Stimulated activated memory B cell treated with anti-CD40 and anti-IgM and Interleukin-4, amounts not matched to agents 10 μg/mL and 1 μg/mL and 100 μg/mL, for 72 hours (primary cell): ENCODE results near the gene OAS3.
A peak's percentile ranks its signal among the peaks of the same experiment; 100 is the strongest.

Experiments used
- ATAC-seq: fragments of 150-1000 bp; cut with Tn5 transposase; 2 replicates; pipeline ENCODE4 v1.10.0; 2021
- H3K27ac Mint-ChIP-seq: one replicate; pipeline ENCODE4 v1.8.0; 2022; ENCODE audit warnings: mild to moderate bottlenecking, mixed read lengths
- H3K27me3 Mint-ChIP-seq: one replicate; pipeline ENCODE4 v1.8.0; 2022; ENCODE audit warnings: mixed read lengths
- H3K36me3 Mint-ChIP-seq: one replicate; pipeline ENCODE4 v1.8.0; 2022; ENCODE audit warnings: mixed read lengths
- H3K4me1 Mint-ChIP-seq: one replicate; pipeline ENCODE4 v1.8.0; 2022; ENCODE audit warnings: mixed read lengths
- H3K4me3 Mint-ChIP-seq: one replicate; pipeline ENCODE4 v1.8.0; 2022; ENCODE audit warnings: mild to moderate bottlenecking, moderate library complexity, mixed read lengths
- H3K9me3 Mint-ChIP-seq: one replicate; pipeline ENCODE4 v1.8.0; 2022; ENCODE audit warnings: mixed read lengths

The OAS3 gene

DNA sequence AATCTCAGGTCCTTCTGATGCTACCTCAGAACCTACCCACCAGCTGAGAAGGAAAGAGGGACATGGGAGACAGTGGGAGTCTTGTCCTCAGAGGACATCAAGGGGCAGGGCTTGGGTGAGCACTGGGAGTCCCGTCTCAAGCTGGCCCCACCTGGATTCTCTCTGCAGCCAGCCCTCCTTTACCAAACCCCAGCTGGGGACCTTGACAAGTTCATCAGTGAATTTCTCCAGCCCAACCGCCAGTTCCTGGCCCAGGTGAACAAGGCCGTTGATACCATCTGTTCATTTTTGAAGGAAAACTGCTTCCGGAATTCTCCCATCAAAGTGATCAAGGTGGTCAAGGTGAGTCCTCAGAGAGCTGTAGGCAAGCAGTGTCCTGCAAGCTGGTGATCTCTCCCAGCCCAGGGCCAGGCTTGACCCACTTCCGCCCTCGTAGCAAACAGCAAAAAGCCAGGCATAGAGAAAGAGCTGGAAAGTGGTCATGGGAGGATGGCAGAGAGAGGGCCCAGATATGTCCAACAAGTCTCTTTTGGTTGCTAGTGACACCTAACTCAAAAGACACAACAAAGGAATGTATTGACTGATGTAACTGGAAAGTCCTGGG lies 25.9 kb downstream of the OAS3 start:
- H3K9me3 Mint-ChIP-seq = peaks cover 4% of the 10 kb centered on the region
- no peak for ATAC-seq
- H3K27me3 Mint-ChIP-seq = no peaks in the 10 kb centered on the region
- no peak overlapping the region for H3K4me3 Mint-ChIP-seq
- no peak overlapping the region for H3K27ac Mint-ChIP-seq
- peaks cover 75% of the 10 kb centered on the region for H3K36me3 Mint-ChIP-seq
- H3K4me1 Mint-ChIP-seq = no peaks in the 10 kb centered on the region

GRCh38 chr12:112964915-112965314 lies 26.6 kb downstream of the OAS3 start:
- no peak overlapping the region for H3K27ac Mint-ChIP-seq
- H3K9me3 Mint-ChIP-seq = no peaks in the 10 kb centered on the region
- H3K4me1 Mint-ChIP-seq = no peaks in the 10 kb centered on the region
- H3K36me3 Mint-ChIP-seq = peaks cover 69% of the 10 kb centered on the region
- no peak for ATAC-seq
- H3K4me3 Mint-ChIP-seq = no peak overlapping the region
- H3K27me3 Mint-ChIP-seq = no peaks in the 10 kb centered on the region

GRCh38 chr12:112965643-112966042 lies 27.4 kb downstream of the OAS3 start:
- no peaks in the 10 kb centered on the region for H3K27me3 Mint-ChIP-seq
- H3K27ac Mint-ChIP-seq = no peak overlapping the region
- H3K4me1 Mint-ChIP-seq = no peaks in the 10 kb centered on the region
- H3K4me3 Mint-ChIP-seq = no peak overlapping the region
- no peak for ATAC-seq
- no peaks in the 10 kb centered on the region for H3K9me3 Mint-ChIP-seq
- peaks cover 67% of the 10 kb centered on the region for H3K36me3 Mint-ChIP-seq

- H3K36me3 Mint-ChIP-seq = peaks cover 51% of the 10 kb centered on the region
- no peaks in the 10 kb centered on the region for H3K27me3 Mint-ChIP-seq
- H3K4me1 Mint-ChIP-seq = no peaks in the 10 kb centered on the region
- ATAC-seq = no peak
- no peaks in the 10 kb centered on the region for H3K9me3 Mint-ChIP-seq
- no peak overlapping the region for H3K27ac Mint-ChIP-seq
- no peak overlapping the region for H3K4me3 Mint-ChIP-seq
These were observed 29.0 kb downstream of the OAS3 start for GRCh38 chr12:112967306-112967705.

DNA sequence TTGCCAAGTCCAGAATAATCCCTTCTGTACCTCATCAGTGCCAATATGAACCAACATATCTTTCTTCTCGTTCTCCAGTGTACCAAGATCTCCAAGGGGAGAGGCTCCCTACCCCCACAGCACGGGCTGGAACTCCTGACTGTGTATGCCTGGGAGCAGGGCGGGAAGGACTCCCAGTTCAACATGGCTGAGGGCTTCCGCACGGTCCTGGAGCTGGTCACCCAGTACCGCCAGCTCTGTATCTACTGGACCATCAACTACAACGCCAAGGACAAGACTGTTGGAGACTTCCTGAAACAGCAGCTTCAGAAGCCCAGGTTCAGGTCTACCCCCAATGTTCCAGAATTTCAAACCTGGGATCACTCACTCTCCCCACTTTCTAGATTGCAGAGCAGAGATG lies 29.6 kb downstream of the OAS3 start:
- no peak for ATAC-seq
- H3K36me3 Mint-ChIP-seq = peaks cover 45% of the 10 kb centered on the region
- no peaks in the 10 kb centered on the region for H3K9me3 Mint-ChIP-seq
- H3K4me1 Mint-ChIP-seq = no peaks in the 10 kb centered on the region
- no peak overlapping the region for H3K27ac Mint-ChIP-seq
- H3K27me3 Mint-ChIP-seq = no peaks in the 10 kb centered on the region
- no peak overlapping the region for H3K4me3 Mint-ChIP-seq

- peaks cover 10% of the 10 kb centered on the region for H3K4me1 Mint-ChIP-seq
- no peaks in the 10 kb centered on the region for H3K9me3 Mint-ChIP-seq
- peaks cover 29% of the 10 kb centered on the region for H3K36me3 Mint-ChIP-seq
- H3K4me3 Mint-ChIP-seq = no peak overlapping the region
- no peak for ATAC-seq
- no peaks in the 10 kb centered on the region for H3K27me3 Mint-ChIP-seq
- no peak overlapping the region for H3K27ac Mint-ChIP-seq
These were observed 31.5 kb downstream of the OAS3 start for GRCh38 chr12:112969547-112970306.

- peaks cover 10% of the 10 kb centered on the region for H3K4me1 Mint-ChIP-seq
- ATAC-seq = no peak
- no peaks in the 10 kb centered on the region for H3K9me3 Mint-ChIP-seq
- no peak overlapping the region for H3K4me3 Mint-ChIP-seq
- H3K36me3 Mint-ChIP-seq = peaks cover 29% of the 10 kb centered on the region
- H3K27me3 Mint-ChIP-seq = no peaks in the 10 kb centered on the region
- H3K27ac Mint-ChIP-seq = no peak overlapping the region
These were observed 32.1 kb downstream of the OAS3 start for GRCh38 chr12:112970391-112970790.

DNA sequence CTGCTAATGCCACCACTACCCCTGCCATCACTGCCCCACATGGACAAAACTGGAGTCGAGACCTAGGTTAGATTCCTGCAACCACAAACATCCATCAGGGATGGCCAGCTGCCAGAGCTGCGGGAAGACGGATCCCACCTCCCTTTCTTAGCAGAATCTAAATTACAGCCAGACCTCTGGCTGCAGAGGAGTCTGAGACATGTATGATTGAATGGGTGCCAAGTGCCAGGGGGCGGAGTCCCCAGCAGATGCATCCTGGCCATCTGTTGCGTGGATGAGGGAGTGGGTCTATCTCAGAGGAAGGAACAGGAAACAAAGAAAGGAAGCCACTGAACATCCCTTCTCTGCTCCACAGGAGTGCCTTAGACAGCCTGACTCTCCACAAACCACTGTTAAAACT lies 33.0 kb downstream of the OAS3 start:
- H3K27me3 Mint-ChIP-seq = no peaks in the 10 kb centered on the region
- no peaks in the 10 kb centered on the region for H3K9me3 Mint-ChIP-seq
- no peak for ATAC-seq
- H3K4me3 Mint-ChIP-seq = no peak overlapping the region
- no peak overlapping the region for H3K27ac Mint-ChIP-seq
- H3K4me1 Mint-ChIP-seq = peaks cover 10% of the 10 kb centered on the region
- H3K36me3 Mint-ChIP-seq = peaks cover 23% of the 10 kb centered on the region

GRCh38 chr12:112973011-112973735 lies 34.9 kb downstream of the OAS3 start:
- Mint-ChIP-seq H3K4me1 (peaks cover 16% of the 10 kb centered on the region), H3K9me3 (no peaks in the 10 kb centered on the region), H3K4me3 (no peak overlapping the region), H3K27me3 (no peaks in the 10 kb centered on the region), H3K27ac (no peak overlapping the region), H3K36me3 (peaks cover 7% of the 10 kb centered on the region)
- ATAC-seq = no peak

DNA sequence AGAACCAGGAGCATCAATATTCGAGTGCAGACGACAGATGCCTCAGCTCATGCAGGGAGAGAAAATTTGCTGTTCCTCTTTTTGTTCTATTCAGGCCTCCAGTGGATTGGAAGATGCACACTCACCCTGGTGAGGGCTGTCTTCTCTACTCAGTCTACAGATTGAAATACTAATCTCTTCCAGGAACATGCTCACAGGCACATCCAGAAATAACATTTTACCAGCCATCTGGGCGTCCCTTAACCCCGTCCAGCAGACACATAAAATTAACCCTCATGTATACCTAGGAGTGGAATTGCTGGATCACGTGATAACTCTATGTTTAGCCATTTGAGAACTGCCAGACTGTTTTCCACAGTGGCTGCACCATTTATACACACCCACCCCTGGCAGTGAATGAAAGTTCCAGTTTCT lies 35.6 kb downstream of the OAS3 start:
- peaks cover 7% of the 10 kb centered on the region for H3K36me3 Mint-ChIP-seq
- H3K27ac Mint-ChIP-seq = no peak overlapping the region
- H3K27me3 Mint-ChIP-seq = no peaks in the 10 kb centered on the region
- ATAC-seq = no peak
- H3K4me3 Mint-ChIP-seq = no peak overlapping the region
- no peaks in the 10 kb centered on the region for H3K9me3 Mint-ChIP-seq
- H3K4me1 Mint-ChIP-seq = peaks cover 16% of the 10 kb centered on the region

- H3K27ac Mint-ChIP-seq = no peak overlapping the region
- no peaks in the 10 kb centered on the region for H3K9me3 Mint-ChIP-seq
- H3K4me1 Mint-ChIP-seq = peaks cover 26% of the 10 kb centered on the region
- H3K27me3 Mint-ChIP-seq = no peaks in the 10 kb centered on the region
- no peak for ATAC-seq
- H3K36me3 Mint-ChIP-seq = peaks cover 6% of the 10 kb centered on the region
- no peak overlapping the region for H3K4me3 Mint-ChIP-seq
These were observed 36.6 kb downstream of the OAS3 start for GRCh38 chr12:112974904-112975303.

DNA sequence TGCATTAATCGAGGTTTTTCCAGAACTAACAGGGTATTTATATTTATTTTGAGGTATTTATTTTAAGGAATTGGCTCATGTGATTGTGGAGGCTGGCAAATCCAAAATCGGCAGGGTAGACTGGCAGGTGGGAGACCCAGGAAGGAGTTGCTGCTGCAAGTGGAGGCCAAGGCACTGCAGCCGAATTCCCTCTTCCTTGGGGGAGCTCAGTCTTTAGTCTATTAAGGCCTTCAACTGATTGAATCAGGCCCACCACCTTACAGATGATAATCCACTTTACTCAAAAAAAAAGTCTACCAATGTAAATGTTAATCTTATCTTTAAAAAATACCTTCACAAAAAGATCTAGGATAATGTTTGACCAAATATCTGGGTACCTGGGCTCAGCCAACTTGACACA lies 38.9 kb downstream of the OAS3 start:
- Mint-ChIP-seq H3K27ac (peak overlapping the region; percentile 98), H3K4me1 (peaks cover 49% of the 10 kb centered on the region), H3K27me3 (no peaks in the 10 kb centered on the region), H3K4me3 (no peak overlapping the region), H3K36me3 (peaks cover 10% of the 10 kb centered on the region), H3K9me3 (peaks cover 4% of the 10 kb centered on the region)
- ATAC-seq = no peak

- no peak for ATAC-seq
- Mint-ChIP-seq H3K9me3 (peaks cover 4% of the 10 kb centered on the region), H3K27ac (peak overlapping the region; percentile 98), H3K36me3 (peaks cover 15% of the 10 kb centered on the region), H3K27me3 (no peaks in the 10 kb centered on the region), H3K4me1 (peaks cover 54% of the 10 kb centered on the region), H3K4me3 (peak overlapping the region; percentile 99)
These were observed 39.4 kb downstream of the OAS3 start for GRCh38 chr12:112977641-112978040.

DNA sequence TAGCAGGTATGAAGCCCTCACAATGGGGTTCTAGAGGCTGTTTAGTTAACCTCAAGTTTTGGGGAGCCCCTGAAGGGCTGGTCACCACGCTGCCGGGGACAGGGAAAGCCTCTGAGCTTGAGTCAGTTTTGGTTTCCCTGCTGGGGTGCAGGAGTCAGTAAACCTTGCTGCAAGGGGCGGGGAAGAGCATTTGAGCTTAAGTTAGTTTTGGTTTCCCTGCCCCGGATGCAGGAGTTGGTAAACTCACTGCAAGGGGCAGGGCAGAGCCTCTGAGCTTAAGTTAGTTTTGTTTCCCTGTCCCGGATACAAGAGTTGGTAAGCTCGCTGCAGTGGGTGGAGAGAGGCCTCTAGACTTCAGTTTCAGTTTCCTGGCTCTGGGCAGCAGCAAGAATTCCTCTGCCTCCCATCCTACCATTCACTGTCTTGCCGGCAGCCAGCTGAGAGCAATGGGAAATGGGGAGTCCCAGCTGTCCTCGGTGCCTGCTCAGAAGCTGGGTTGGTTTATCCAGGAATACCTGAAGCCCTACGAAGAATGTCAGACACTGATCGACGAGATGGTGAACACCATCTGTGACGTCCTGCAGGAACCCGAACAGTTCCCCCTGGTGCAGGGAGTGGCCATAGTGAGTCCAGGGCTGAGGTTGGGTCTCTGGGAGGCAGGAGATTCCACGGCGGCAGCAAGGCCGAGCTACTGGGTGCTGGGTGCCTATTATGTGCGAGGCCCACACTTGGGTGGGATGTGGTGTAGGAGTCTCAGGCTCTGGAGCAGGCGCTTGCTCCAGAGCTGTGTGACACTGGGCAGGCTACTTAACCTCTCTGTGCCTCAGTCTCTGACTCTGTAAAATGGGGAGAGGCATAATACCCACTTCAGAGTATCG lies 40.1 kb downstream of the OAS3 start, which contains the start of gene OAS2:
TSS of gene OAS2 (plus strand) at position 357 of the 878 bp plus-strand sequence. CDS start at position 447, 90 bp downstream.
- H3K27ac Mint-ChIP-seq = peak within 1 kb of the TSS; percentile 98
- peaks cover 4% of the 10 kb centered on the region for H3K9me3 Mint-ChIP-seq
- H3K36me3 Mint-ChIP-seq = peaks cover 21% of the 10 kb centered on the region
- H3K4me3 Mint-ChIP-seq = peak within 1 kb of the TSS; percentile 99
- H3K4me1 Mint-ChIP-seq = peaks cover 58% of the 10 kb centered on the region
- H3K27me3 Mint-ChIP-seq = no peaks in the 10 kb centered on the region
- ATAC-seq = peak; percentile 96
